A673 (cell line): Measurements from ENCODE around the gene CPB2. TPM values are rescaled to one million over a fixed set of nuclear protein-coding genes. Genes with fewer than 3 reads are reported as not detected.
A peak's percentile ranks its signal among the peaks of the same experiment; 100 is the strongest.

Experiments
- BruUV-seq: library from RNA; stranded (reverse); fragments of 400-500 nt; replicated peaks from 2 replicates; lab custom pipeline; 2021; lab: Mats Ljungman, UMichigan
- CTCF ChIA-PET: fragments of 300-600 bp; sonication (Branson Sonifier 250); formaldehyde crosslinking; loops from one replicate; lab custom pipeline; 2022; ENCODE audit warnings: antibody characterized with exemption; lab: Charles Lee
- POLR2A ChIA-PET: fragments of 300-600 bp; sonication (Branson Sonifier 250); formaldehyde crosslinking; loops from one replicate; lab custom pipeline; 2022; ENCODE audit warnings: antibody characterized with exemption; ENCODE audit not compliant: low non-redundant PET; lab: Charles Lee
- DNase-seq: peaks from one replicate; pipeline ENCODE4 v3.0.0-alpha.2; 2015; ENCODE audit warnings: low spot score
- H3K27ac ChIP-seq: fragments of 200-600 bp; sonication (generic); 2 replicates; pipeline ENCODE4 v1.5.1; 2016; ENCODE audit warnings: mixed run types, low read depth, mild to moderate bottlenecking, mixed read lengths, antibody characterized with exemption, low read length; ENCODE audit not compliant: poor library complexity, severe bottlenecking
- H3K27me3 ChIP-seq: fragments of 200-600 bp; sonication (generic); replicated peaks from 2 replicates; pipeline ENCODE4 v1.6.1; 2017; ENCODE audit warnings: mixed run types, low read depth, mild to moderate bottlenecking, mixed read lengths, antibody characterized with exemption, low read length; ENCODE audit not compliant: insufficient read depth, poor library complexity
- H3K36me3 ChIP-seq: fragments of 200-600 bp; sonication (generic); 2 replicates; pipeline ENCODE4 v1.6.1; 2016; ENCODE audit warnings: mixed run types, mild to moderate bottlenecking, mixed read lengths, antibody characterized with exemption, low read length; ENCODE audit not compliant: insufficient read depth, poor library complexity, severe bottlenecking
- H3K4me1 ChIP-seq: fragments of 200-600 bp; sonication (generic); 2 replicates; pipeline ENCODE4 v1.6.1; 2017; ENCODE audit warnings: mixed run types, mild to moderate bottlenecking, mixed read lengths, antibody characterized with exemption, low read length; ENCODE audit not compliant: insufficient read depth, poor library complexity, severe bottlenecking
- H3K4me3 ChIP-seq: fragments of 200-600 bp; sonication (generic); 2 replicates; pipeline ENCODE4 v1.5.1; 2016; ENCODE audit warnings: low read depth, mixed run types, mild to moderate bottlenecking, mixed read lengths, low read length; ENCODE audit not compliant: poor library complexity, severe bottlenecking
- H3K9me3 ChIP-seq: fragments of 200-600 bp; sonication (generic); 2 replicates; pipeline ENCODE4 v1.6.1; 2016; ENCODE audit warnings: mixed run types, low read depth, mild to moderate bottlenecking, mixed read lengths, antibody characterized with exemption, low read length; ENCODE audit not compliant: poor library complexity, severe bottlenecking
- CTCF ChIP-seq: fragments of 300-800, 200-600 bp; sonication (generic); conservative IDR thresholded peaks from 2 replicates; pipeline ENCODE4 v1.5.1; 2017; ENCODE audit warnings: low read depth, mild to moderate bottlenecking, antibody characterized with exemption, low read length, moderate library complexity, mixed read lengths
- EZH2 ChIP-seq: fragments of 200-600 bp; sonication (generic); IDR thresholded peaks from 2 replicates; pipeline ENCODE4 v1.6.1; 2017; ENCODE audit warnings: borderline replicate concordance, low read depth, mild to moderate bottlenecking, mixed read lengths, antibody characterized with exemption, low read length; ENCODE audit not compliant: poor library complexity, severe bottlenecking
- intact Hi-C: fragments of 100-400 bp; cut with micrococcal nuclease; formaldehyde crosslinking; loops from one replicate; pipeline ENCODE4 v1.10.0; 2022; ENCODE audit not compliant: unreplicated experiment
- total RNA-seq: library from RNA; stranded (reverse); gene quantifications from 2 replicates; pipeline ENCODE4 v1.2.3, GENCODE V29; 2021

CPB2 gene
- total RNA-seq, 1 experiment from 2014 or later, result 5.5 TPM

- CTCF ChIA-PET, result no interaction called here
- TF ChIP-seq CTCF (no peak), EZH2 (no peak)
Observed at GRCh38 chr13:46043647-46044046, 61.2 kb downstream of the CPB2 start.

DNA sequence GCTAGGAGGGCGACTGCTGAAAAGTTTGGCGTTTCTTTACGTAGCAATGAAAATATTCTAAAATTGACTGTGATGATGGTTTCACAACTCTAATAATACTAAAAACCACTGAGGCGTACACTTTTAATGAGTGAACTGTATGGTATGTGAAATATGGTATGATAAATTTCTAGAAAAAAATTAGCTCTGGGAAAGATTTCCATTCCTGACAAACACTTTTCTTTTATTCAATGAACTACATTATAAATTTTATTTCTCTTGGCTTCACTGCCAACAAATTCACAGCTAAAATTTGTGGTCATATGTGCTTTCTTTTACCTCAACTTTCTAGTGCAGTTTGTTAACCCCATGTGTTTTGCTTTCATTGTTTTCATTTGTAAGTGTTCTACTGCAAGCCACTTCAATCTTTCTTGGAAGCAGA, 63.4 kb downstream of the CPB2 start:
- DNase-seq, result no peak
- H3K9me3 ChIP-seq, result no peaks in the 10 kb centered on the region
- H3K36me3 ChIP-seq, result peaks cover 90% of the 10 kb centered on the region
- CTCF ChIA-PET, result no interaction called here
- POLR2A ChIA-PET, result no interaction called here
- H3K27ac ChIP-seq, result peak overlapping the region; percentile 98
- TF ChIP-seq EZH2, result no peak
- no peak for TF ChIP-seq CTCF
- intact Hi-C loops, result no loop called here
- H3K4me1 ChIP-seq, result peaks cover 61% of the 10 kb centered on the region
- BruUV-seq, result no TSS peak
- no peaks in the 10 kb centered on the region for H3K27me3 ChIP-seq
- H3K4me3 ChIP-seq, result peak overlapping the region; percentile 6

More at GRCh38 chr13:46043647-46044046, 61.2 kb downstream of the CPB2 start:
- intact Hi-C loops, result no loop called here
- BruUV-seq, result no TSS peak
- peak overlapping the region; percentile 98 for H3K27ac ChIP-seq
- H3K27me3 ChIP-seq, result no peaks in the 10 kb centered on the region
- DNase-seq, result no peak
- POLR2A ChIA-PET, result no interaction called here
- H3K4me1 ChIP-seq, result peaks cover 42% of the 10 kb centered on the region
- no peaks in the 10 kb centered on the region for H3K9me3 ChIP-seq
- H3K36me3 ChIP-seq, result peaks cover 76% of the 10 kb centered on the region
- H3K4me3 ChIP-seq, result peak overlapping the region; percentile 89

GRCh38 chr13:46040763-46041162, 64.1 kb downstream of the CPB2 start:
- H3K9me3 ChIP-seq, result no peaks in the 10 kb centered on the region
- DNase-seq, result no peak
- intact Hi-C loops, result no loop called here
- H3K4me1 ChIP-seq, result peaks cover 61% of the 10 kb centered on the region
- ChIA-PET POLR2A (no interaction called here), CTCF (interaction anchor here (0.6 kb wide), 1 partner anchor 670 kb away, joined by 3 read pairs; no protein-coding TSS in a partner anchor)
- no peaks in the 10 kb centered on the region for H3K27me3 ChIP-seq
- BruUV-seq, result no TSS peak
- H3K27ac ChIP-seq, result peak overlapping the region; percentile 98
- peaks cover 97% of the 10 kb centered on the region for H3K36me3 ChIP-seq
- H3K4me3 ChIP-seq, result peak overlapping the region; percentile 6
- TF ChIP-seq CTCF (no peak), EZH2 (no peak)
